ENCODE measurements around the gene ADAMTS20.
A peak's percentile ranks its signal among the peaks of the same experiment; 100 is the strongest.
"Not testable (repeated sequence)": the region's sequence is repeated elsewhere in the genome, so short reads cannot be mapped to it uniquely, and the experiment has no call there.

ADAMTS20 gene, protein sequence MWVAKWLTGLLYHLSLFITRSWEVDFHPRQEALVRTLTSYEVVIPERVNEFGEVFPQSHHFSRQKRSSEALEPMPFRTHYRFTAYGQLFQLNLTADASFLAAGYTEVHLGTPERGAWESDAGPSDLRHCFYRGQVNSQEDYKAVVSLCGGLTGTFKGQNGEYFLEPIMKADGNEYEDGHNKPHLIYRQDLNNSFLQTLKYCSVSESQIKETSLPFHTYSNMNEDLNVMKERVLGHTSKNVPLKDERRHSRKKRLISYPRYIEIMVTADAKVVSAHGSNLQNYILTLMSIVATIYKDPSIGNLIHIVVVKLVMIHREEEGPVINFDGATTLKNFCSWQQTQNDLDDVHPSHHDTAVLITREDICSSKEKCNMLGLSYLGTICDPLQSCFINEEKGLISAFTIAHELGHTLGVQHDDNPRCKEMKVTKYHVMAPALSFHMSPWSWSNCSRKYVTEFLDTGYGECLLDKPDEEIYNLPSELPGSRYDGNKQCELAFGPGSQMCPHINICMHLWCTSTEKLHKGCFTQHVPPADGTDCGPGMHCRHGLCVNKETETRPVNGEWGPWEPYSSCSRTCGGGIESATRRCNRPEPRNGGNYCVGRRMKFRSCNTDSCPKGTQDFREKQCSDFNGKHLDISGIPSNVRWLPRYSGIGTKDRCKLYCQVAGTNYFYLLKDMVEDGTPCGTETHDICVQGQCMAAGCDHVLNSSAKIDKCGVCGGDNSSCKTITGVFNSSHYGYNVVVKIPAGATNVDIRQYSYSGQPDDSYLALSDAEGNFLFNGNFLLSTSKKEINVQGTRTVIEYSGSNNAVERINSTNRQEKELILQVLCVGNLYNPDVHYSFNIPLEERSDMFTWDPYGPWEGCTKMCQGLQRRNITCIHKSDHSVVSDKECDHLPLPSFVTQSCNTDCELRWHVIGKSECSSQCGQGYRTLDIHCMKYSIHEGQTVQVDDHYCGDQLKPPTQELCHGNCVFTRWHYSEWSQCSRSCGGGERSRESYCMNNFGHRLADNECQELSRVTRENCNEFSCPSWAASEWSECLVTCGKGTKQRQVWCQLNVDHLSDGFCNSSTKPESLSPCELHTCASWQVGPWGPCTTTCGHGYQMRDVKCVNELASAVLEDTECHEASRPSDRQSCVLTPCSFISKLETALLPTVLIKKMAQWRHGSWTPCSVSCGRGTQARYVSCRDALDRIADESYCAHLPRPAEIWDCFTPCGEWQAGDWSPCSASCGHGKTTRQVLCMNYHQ (N-terminal part only)

GRCh38 chr12:43551971-43552559 is at the start of gene ADAMTS20:
Gene ADAMTS20 (minus strand): TSS chr12:43552203. CDS start chr12:43551921, 282 bp downstream.
- DNase-seq (ENCODE audit: low read depth), result no peak

- no peak for DNase-seq (ENCODE audit: low read depth)
Observed at GRCh38 chr12:43599708-43600107, 47.7 kb upstream of the ADAMTS20 start.

- no peak for DNase-seq (ENCODE audit: low read depth)
Observed at GRCh38 chr12:43599066-43599465, 47.1 kb upstream of the ADAMTS20 start.

- no peak for DNase-seq (ENCODE audit: low read depth)
Observed at GRCh38 chr12:43590307-43590706, 38.3 kb upstream of the ADAMTS20 start.

DNA sequence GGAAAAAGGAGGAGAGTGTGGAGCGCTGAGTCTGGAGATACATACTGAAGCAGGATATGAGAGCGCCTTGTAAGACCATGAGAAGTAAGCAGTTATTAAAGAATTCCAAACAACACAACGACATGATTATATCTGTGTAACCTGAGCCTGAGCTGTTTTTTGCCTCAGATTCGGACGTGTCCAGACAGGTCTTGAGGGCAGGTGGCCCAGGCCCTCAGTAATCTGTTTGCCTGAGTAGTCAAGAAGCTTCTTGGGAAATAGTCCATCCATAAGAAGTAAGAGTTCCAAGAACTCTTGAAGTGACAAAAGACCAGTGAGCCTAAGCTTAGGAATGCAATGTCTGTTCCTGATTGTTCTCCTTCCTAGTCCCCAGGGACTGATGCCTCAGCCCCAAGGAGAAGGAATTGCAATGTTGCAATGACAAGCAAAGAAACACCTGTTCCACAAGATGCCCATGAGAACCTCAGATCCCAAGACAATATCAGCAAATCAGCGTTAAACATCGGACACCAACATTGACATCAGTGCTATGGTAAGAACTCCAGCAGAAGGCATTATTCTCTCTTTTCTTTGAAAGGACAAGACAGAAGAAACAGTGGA is 34.7 kb upstream of the ADAMTS20 start:
- no peak for DNase-seq (ENCODE audit: low read depth)

- no peak for DNase-seq (ENCODE audit: low read depth)
Observed at GRCh38 chr12:43585676-43586075, 33.7 kb upstream of the ADAMTS20 start.

- no peak for DNase-seq (ENCODE audit: low read depth)
Observed at GRCh38 chr12:43580601-43581000, 28.6 kb upstream of the ADAMTS20 start.

DNA sequence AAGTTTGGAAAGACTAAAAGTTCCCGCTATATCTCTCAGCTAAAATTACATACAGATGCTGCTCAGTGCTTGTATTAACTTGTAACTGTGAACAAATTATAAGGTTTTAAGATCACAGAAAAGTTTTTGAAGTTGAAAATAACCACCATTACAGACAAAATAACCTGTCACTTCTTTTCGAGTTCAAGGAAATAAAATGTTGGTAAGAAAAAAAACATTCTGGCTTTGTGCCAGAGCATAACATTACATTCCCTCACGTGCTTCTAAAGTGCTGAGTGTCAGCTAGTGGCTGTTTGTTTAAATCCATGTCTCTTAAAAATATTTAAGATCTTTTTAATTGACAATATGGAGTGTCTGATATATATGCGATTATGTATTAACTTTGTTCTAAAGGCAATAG is 27.2 kb upstream of the ADAMTS20 start:
- DNase-seq (ENCODE audit: low read depth), result no peak

DNA sequence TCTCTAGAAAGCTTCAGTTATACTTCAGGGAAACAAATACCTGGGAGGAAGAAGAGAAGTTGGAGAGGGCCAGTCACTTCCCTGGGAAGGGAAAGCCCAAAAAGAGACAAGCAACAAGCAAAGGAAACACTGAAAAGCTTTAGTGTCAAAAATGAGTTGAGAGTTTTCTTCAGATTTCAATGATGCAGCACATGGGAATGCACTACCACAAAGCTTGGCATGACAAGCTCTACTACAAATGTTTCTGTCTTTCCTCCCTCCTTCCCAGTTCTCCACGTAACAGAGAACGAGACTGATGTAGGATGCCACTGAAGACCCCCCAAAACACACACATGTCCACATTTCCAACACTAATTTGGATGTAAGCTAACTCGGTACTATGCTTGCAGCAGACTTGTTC is 26.8 kb upstream of the ADAMTS20 start:
- no peak for DNase-seq (ENCODE audit: low read depth)

DNA sequence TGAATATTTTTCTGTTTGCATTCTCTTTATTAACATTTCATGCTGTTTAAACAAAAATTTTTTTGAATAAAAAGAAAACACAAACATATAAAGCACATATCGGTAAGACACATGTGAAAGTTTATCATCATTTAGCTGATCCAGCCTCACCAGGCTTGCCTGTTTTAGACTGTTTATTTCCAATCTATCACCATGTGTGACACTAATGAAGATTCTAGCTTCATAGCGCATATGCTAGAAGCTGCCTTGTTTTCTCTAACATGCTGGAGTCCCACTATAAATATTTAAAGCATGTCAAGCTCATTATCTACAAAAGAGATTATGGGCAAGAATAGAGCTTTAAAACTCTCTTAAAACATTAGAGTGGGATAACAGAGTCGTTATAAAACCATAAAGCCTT is 25.4 kb upstream of the ADAMTS20 start:
- DNase-seq (ENCODE audit: low read depth), result no peak

DNA sequence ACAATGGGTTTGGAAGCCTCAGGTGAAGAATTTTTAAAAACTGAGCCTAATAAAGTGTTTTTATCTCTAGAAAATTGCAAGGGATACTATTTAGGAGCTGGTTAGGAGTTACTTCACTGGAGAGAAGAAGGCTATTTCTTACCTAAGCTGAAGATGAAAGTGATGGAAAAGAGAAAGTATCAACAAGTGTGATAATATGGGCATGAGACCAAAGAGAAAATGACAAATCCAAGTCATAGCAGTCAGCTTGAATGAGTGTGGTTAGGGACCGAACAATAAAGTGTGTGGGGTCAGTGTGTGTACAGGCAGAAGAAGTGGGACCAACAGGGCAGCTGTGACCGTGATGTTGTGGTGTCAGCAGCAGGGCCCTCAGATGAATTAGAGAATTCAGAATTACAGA is 24.2 kb upstream of the ADAMTS20 start:
- no peak for DNase-seq (ENCODE audit: low read depth)

DNA sequence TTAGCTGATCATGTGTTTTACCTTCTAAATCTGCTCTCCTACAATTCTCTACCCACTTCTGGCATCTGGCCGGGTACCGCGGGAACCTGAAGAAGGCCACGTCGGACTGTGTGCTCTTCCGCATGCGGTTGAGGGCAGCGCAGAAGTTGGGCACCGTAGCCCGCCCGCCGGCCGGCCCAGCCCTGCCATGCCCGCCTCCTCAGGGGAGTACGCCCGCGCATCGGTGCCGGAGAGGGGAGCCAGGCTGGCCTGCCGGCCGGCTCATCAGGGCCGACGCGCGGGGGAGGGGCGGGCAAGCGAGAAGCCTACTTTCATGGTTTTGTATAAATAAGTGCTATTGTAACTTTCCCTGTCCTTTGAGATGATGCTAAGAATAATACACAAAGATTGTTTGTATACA is 19.9 kb upstream of the ADAMTS20 start:
- DNase-seq (ENCODE audit: low read depth), result no peak

GRCh38 chr12:43556057-43556456 is 4.1 kb upstream of the ADAMTS20 start:
- no peak for DNase-seq (ENCODE audit: low read depth)

GRCh38 chr12:43551279-43551970 is 578 bp downstream of the ADAMTS20 start:
- no peak for DNase-seq (ENCODE audit: low read depth)

GRCh38 chr12:43550831-43551271 is 1.2 kb downstream of the ADAMTS20 start:
- no peak for DNase-seq (ENCODE audit: low read depth)

DNA sequence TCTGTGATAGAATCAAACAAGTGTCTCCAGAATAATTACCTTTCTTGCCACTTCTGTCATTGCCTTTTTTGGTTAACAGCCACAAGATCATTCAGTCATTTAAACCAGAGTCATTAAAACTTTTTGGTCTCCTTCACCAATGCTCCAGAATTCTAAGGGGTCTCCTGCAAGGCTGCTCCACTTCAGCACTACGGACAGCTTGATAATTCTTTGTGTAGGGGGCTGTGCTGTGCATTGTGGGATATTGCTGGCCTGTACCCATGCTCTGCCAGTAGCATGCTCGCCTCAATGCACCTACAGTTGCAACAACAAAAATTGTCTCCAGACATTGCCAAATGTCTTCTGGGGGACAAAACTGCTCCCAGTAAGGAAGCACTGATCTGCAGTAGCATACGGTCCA is 7.3 kb downstream of the ADAMTS20 start:
- no peak for DNase-seq (ENCODE audit: low read depth)

- DNase-seq (ENCODE audit: low read depth), result no peak
Observed at GRCh38 chr12:43540470-43540869, 11.5 kb downstream of the ADAMTS20 start.

GRCh38 chr12:43537675-43538074 is 14.3 kb downstream of the ADAMTS20 start:
- not testable (repeated sequence) for DNase-seq (ENCODE audit: low read depth)

GRCh38 chr12:43516045-43516444 is 36.0 kb downstream of the ADAMTS20 start:
- no peak for DNase-seq (ENCODE audit: low read depth)

DNA sequence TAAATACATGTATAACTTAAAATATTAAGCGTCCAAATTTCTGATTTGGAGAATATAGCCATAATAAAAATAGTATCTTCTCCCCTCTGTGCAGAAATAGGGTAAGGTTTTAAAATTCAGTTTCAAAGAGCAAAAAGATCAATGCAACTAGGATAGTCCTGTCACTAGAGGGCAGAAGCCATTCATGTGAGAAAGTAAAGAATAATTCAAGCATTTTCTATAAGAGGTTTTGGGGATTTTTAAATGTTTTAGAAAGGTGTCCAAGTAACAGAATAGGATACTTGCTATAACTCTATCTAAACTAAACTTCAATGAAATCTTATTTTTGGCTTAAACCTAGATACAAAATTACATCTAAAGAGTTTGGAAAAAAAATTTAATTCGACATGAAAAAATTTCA is 50.3 kb downstream of the ADAMTS20 start:
- DNase-seq (ENCODE audit: low read depth), result peak; percentile 15

- no peak for DNase-seq (ENCODE audit: low read depth)
Observed at GRCh38 chr12:43493261-43493797, 58.7 kb downstream of the ADAMTS20 start.
